Ascending aorta (tissue), 2 donors: ENCODE results near the gene KATNB1. TPM values are rescaled to one million over a fixed set of nuclear protein-coding genes. Genes with fewer than 3 reads are reported as not detected.

ENCODE experiments used
- DNase-seq, 2 donors: peaks; one replicate each; pipeline ENCODE4 v3.0.0-alpha.2; 2019; ENCODE audit warnings: low spot score in 2 of 2
- H3K27ac ChIP-seq, 2 donors: fragments of 200-600 bp; sonication (generic); one replicate each; pipeline ENCODE4 v1.5.1; 2016 to 2017; ENCODE audit warnings: mild to moderate bottlenecking in 1 of 2
- H3K27me3 ChIP-seq: fragments of 200-600 bp; sonication (generic); one replicate; pipeline ENCODE4 v1.5.1; 2017
- H3K36me3 ChIP-seq, 2 donors: fragments of 200-600 bp; sonication (generic); one replicate each; pipeline ENCODE4 v1.5.1; 2016
- H3K4me1 ChIP-seq, 2 donors: fragments of 200-600 bp; sonication (generic); one replicate each; pipeline ENCODE4 v1.5.1; 2016 to 2017; ENCODE audit warnings: mild to moderate bottlenecking in 1 of 2
- H3K4me3 ChIP-seq, 2 donors: fragments of 200-600 bp; sonication (generic); one replicate each; pipeline ENCODE4 v1.5.1; 2016 to 2017; ENCODE audit warnings: mild to moderate bottlenecking in 1 of 2
- H3K9me3 ChIP-seq, 2 donors: fragments of 200-600 bp; sonication (generic); one replicate each; pipeline ENCODE4 v1.5.1; 2016
- CTCF ChIP-seq, 3 experiments: fragments of 200-600 bp in 2 of 3; fragments of 450-650 bp in 1 of 3; sonication (generic) in 2 of 3; IDR thresholded peaks; one replicate each; pipeline ENCODE4 v1.5.1; 2016 to 2019; ENCODE audit warnings: antibody characterized with exemption in 3 of 3, mild to moderate bottlenecking in 1 of 3, moderate library complexity in 1 of 3
- intact Hi-C: fragments of 100-400 bp; cut with DNase I; formaldehyde crosslinking; loops from one replicate; pipeline ENCODE4 v1.15.1; 2023
- total RNA-seq: library from RNA; depleted of rRNA; stranded (reverse); fragments of >200 nt; gene quantifications from one replicate; pipeline ENCODE4 v1.1.0, GENCODE V29; 2016

KATNB1 gene
- total RNA-seq, 1 donor from 2014 or later = 35.3 TPM

GRCh38 chr16:57797526-57798266 lies 62.1 kb downstream of the KATNB1 start:
- DNase-seq = no peak
- intact Hi-C loops = no loop called here
- Histone ChIP-seq H3K27me3 (no peaks in the 10 kb centered on the region), H3K4me1 (peaks cover 0 to 20% of the 10 kb centered on the region in 2 donors), H3K36me3 (peaks cover 16 to 30% of the 10 kb centered on the region in 2 donors), H3K9me3 (no peaks in the 10 kb centered on the region), H3K4me3 (no peak overlapping the region), H3K27ac (no peak overlapping the region)
- TF ChIP-seq CTCF (IDR thresholded peaks at IDR 0.05) = no peak

- H3K27ac ChIP-seq = no peak overlapping the region
- H3K4me1 ChIP-seq = peaks cover 3 to 26% of the 10 kb centered on the region in 2 donors
- DNase-seq = no peak
- intact Hi-C loops = no loop called here
- no peak overlapping the region for H3K4me3 ChIP-seq
- H3K27me3 ChIP-seq = no peaks in the 10 kb centered on the region
- peaks cover 12 to 29% of the 10 kb centered on the region in 2 donors for H3K36me3 ChIP-seq
- no peaks in the 10 kb centered on the region for H3K9me3 ChIP-seq
- no peak for TF ChIP-seq CTCF (IDR thresholded peaks at IDR 0.05)
These were observed 62.8 kb downstream of the KATNB1 start for GRCh38 chr16:57798267-57798810.

GRCh38 chr16:57798953-57799599 lies 63.5 kb downstream of the KATNB1 start:
- no peak for DNase-seq
- Histone ChIP-seq H3K4me1 (peaks cover 3 to 28% of the 10 kb centered on the region in 2 donors), H3K4me3 (no peak overlapping the region), H3K27me3 (no peaks in the 10 kb centered on the region), H3K27ac (no peak overlapping the region), H3K36me3 (peaks cover 12 to 24% of the 10 kb centered on the region in 2 donors), H3K9me3 (no peaks in the 10 kb centered on the region)
- no peak for TF ChIP-seq CTCF (IDR thresholded peaks at IDR 0.05)
- intact Hi-C loops = no loop called here

GRCh38 chr16:57799600-57800199 lies 64.1 kb downstream of the KATNB1 start:
- DNase-seq = no peak
- Histone ChIP-seq H3K9me3 (no peaks in the 10 kb centered on the region), H3K27ac (no peak overlapping the region), H3K4me3 (no peak overlapping the region), H3K4me1 (peaks cover 3 to 28% of the 10 kb centered on the region in 2 donors), H3K36me3 (peaks cover 12 to 21% of the 10 kb centered on the region in 2 donors), H3K27me3 (no peaks in the 10 kb centered on the region)
- TF ChIP-seq CTCF (IDR thresholded peaks at IDR 0.05) = no peak
- intact Hi-C loops = loop anchor here (2.0 to 10.0 kb wide), 4 partner anchors 43 to 615 kb away; partner anchors contain the start of genes PSME3IP1, RSPRY1, USB1 and ZNF319

GRCh38 chr16:57800200-57801097 lies 64.9 kb downstream of the KATNB1 start:
- Histone ChIP-seq H3K36me3 (peaks cover 12 to 16% of the 10 kb centered on the region in 2 donors), H3K27me3 (no peaks in the 10 kb centered on the region), H3K27ac (peak overlapping the region; percentile 81 to 85), H3K4me1 (peaks cover 3 to 28% of the 10 kb centered on the region in 2 donors), H3K4me3 (peak overlapping the region; percentile 68 to 84), H3K9me3 (no peaks in the 10 kb centered on the region)
- no peak for TF ChIP-seq CTCF (IDR thresholded peaks at IDR 0.05)
- DNase-seq = no peak
- intact Hi-C loops = loop anchor here (1.0 to 10.0 kb wide), 5 partner anchors 30 to 616 kb away; partner anchors contain the start of genes PSME3IP1, RSPRY1, USB1 and ZNF319
